HAP-1 (cell line): ENCODE data around the gene ATP1A4.

Source experiments
- DNase-seq, 2 experiments: peaks; one replicate each; pipeline ENCODE4 v3.0.0-alpha.2; 2016 to 2020; ENCODE audit warnings: low spot score in 2 of 2
- H3K27me3 ChIP-seq: fragments of 250-450 bp; sonication (Bioruptor Pico); 2 replicates; pipeline ENCODE4 v1.5.1; 2020; ENCODE audit warnings: low read depth, mild to moderate bottlenecking, moderate library complexity
- H3K36me3 ChIP-seq: fragments of 250-450 bp; sonication (Bioruptor Pico); replicated peaks from 2 replicates; pipeline ENCODE4 v1.5.1; 2020; ENCODE audit warnings: mild to moderate bottlenecking
- H3K4me1 ChIP-seq: fragments of 250-450 bp; sonication (Bioruptor Pico); 2 replicates; pipeline ENCODE4 v1.5.1; 2020; ENCODE audit warnings: mild to moderate bottlenecking
- H3K4me3 ChIP-seq: fragments of 250-450 bp; sonication (Bioruptor Pico); 2 replicates; pipeline ENCODE4 v1.5.1; 2020; ENCODE audit warnings: mild to moderate bottlenecking, moderate library complexity
- H3K9me3 ChIP-seq: fragments of 250-450 bp; sonication (Bioruptor Pico); 2 replicates; pipeline ENCODE4 v1.5.1; 2020; ENCODE audit warnings: mild to moderate bottlenecking, moderate library complexity
- in situ Hi-C: fragments of 300-500 bp; cut with MboI; formaldehyde crosslinking; loops from 3 replicates; pipeline ENCODE4 v1.14.3; 2020; ENCODE audit warnings: low sequenced_read_pairs, inconsistent platforms, mixed read lengths

Gene ATP1A4

GRCh38 chr1:160200786-160201185 is 49.4 kb downstream of the ATP1A4 start:
- Histone ChIP-seq H3K4me3 (no peak overlapping the region), H3K27me3 (no peaks in the 10 kb centered on the region), H3K9me3 (no peaks in the 10 kb centered on the region), H3K36me3 (no peaks in the 10 kb centered on the region), H3K4me1 (no peaks in the 10 kb centered on the region)
- DNase-seq = no peak
- in situ Hi-C loops = no loop called here

GRCh38 chr1:160204526-160205241 is 53.3 kb downstream of the ATP1A4 start:
- H3K4me3 ChIP-seq = peak overlapping the region; percentile 93

GRCh38 chr1:160205242-160206035 is 54.0 kb downstream of the ATP1A4 start, which contains the start of gene PEA15:
TSS of gene PEA15 (plus strand) at chr1:160205384. CDS start at chr1:160211545, 6,161 bp downstream.
- no peaks in the 10 kb centered on the region for H3K27me3 ChIP-seq
- H3K36me3 ChIP-seq = peaks cover 15% of the 10 kb centered on the region
- no peaks in the 10 kb centered on the region for H3K9me3 ChIP-seq
- peak within 1 kb of the TSS; percentile 93 for H3K4me3 ChIP-seq
- H3K4me1 ChIP-seq = peaks cover 6% of the 10 kb centered on the region; the same call in 1 of the 2 replicates
- DNase-seq = peak; percentile 37 to 81
- in situ Hi-C loops = no loop called here

More at GRCh38 chr1:160204526-160205241, 53.3 kb downstream of the ATP1A4 start:
- H3K36me3 ChIP-seq = peaks cover 9% of the 10 kb centered on the region
- no peaks in the 10 kb centered on the region for H3K27me3 ChIP-seq
- H3K4me1 ChIP-seq = peaks cover 6% of the 10 kb centered on the region; the same call in 1 of the 2 replicates
- in situ Hi-C loops = no loop called here
- DNase-seq = no peak
- no peaks in the 10 kb centered on the region for H3K9me3 ChIP-seq

- Histone ChIP-seq H3K36me3 (peaks cover 20% of the 10 kb centered on the region), H3K27me3 (no peaks in the 10 kb centered on the region), H3K9me3 (no peaks in the 10 kb centered on the region), H3K4me1 (peaks cover 6% of the 10 kb centered on the region; the same call in 1 of the 2 replicates), H3K4me3 (peak overlapping the region; percentile 93)
- in situ Hi-C loops = no loop called here
- DNase-seq = peak in 1 of 2 experiments; percentile 43
Observed at GRCh38 chr1:160206036-160206389, 54.6 kb downstream of the ATP1A4 start.

GRCh38 chr1:160206421-160207117 is 55.2 kb downstream of the ATP1A4 start:
- H3K36me3 ChIP-seq = peaks cover 25% of the 10 kb centered on the region
- no peak for DNase-seq
- in situ Hi-C loops = no loop called here
- H3K4me3 ChIP-seq = peak overlapping the region; percentile 93
- no peaks in the 10 kb centered on the region for H3K9me3 ChIP-seq
- H3K27me3 ChIP-seq = no peaks in the 10 kb centered on the region
- H3K4me1 ChIP-seq = peaks cover 6% of the 10 kb centered on the region; the same call in 1 of the 2 replicates

- Histone ChIP-seq H3K9me3 (no peaks in the 10 kb centered on the region), H3K4me3 (no peak overlapping the region), H3K4me1 (peaks cover 6% of the 10 kb centered on the region; the same call in 1 of the 2 replicates), H3K36me3 (peaks cover 31% of the 10 kb centered on the region), H3K27me3 (no peaks in the 10 kb centered on the region)
- in situ Hi-C loops = no loop called here
- DNase-seq = no peak
Observed at GRCh38 chr1:160207118-160207650, 55.8 kb downstream of the ATP1A4 start.

- Histone ChIP-seq H3K27me3 (no peaks in the 10 kb centered on the region), H3K36me3 (peaks cover 39% of the 10 kb centered on the region), H3K9me3 (no peaks in the 10 kb centered on the region), H3K4me3 (no peak overlapping the region), H3K4me1 (peaks cover 6% of the 10 kb centered on the region; the same call in 1 of the 2 replicates)
- DNase-seq = no peak
- in situ Hi-C loops = no loop called here
Observed at GRCh38 chr1:160207771-160208556, 56.6 kb downstream of the ATP1A4 start.

- peaks cover 44% of the 10 kb centered on the region for H3K36me3 ChIP-seq
- H3K4me3 ChIP-seq = no peak overlapping the region
- H3K9me3 ChIP-seq = no peaks in the 10 kb centered on the region
- no peaks in the 10 kb centered on the region for H3K27me3 ChIP-seq
- peaks cover 6% of the 10 kb centered on the region; the same call in 1 of the 2 replicates for H3K4me1 ChIP-seq
- in situ Hi-C loops = no loop called here
- DNase-seq = no peak
Observed at GRCh38 chr1:160208557-160209320, 57.3 kb downstream of the ATP1A4 start.

GRCh38 chr1:160209321-160210046 is 58.1 kb downstream of the ATP1A4 start:
- no peaks in the 10 kb centered on the region for H3K27me3 ChIP-seq
- no peak overlapping the region for H3K4me3 ChIP-seq
- in situ Hi-C loops = no loop called here
- no peak for DNase-seq
- H3K36me3 ChIP-seq = peaks cover 51% of the 10 kb centered on the region
- no peaks in the 10 kb centered on the region for H3K9me3 ChIP-seq
- peaks cover 6% of the 10 kb centered on the region; the same call in 1 of the 2 replicates for H3K4me1 ChIP-seq

- Histone ChIP-seq H3K4me3 (no peak overlapping the region), H3K9me3 (no peaks in the 10 kb centered on the region), H3K4me1 (peaks cover 6% of the 10 kb centered on the region; the same call in 1 of the 2 replicates), H3K27me3 (no peaks in the 10 kb centered on the region), H3K36me3 (peaks cover 62% of the 10 kb centered on the region)
- no peak for DNase-seq
- in situ Hi-C loops = no loop called here
Observed at GRCh38 chr1:160210561-160210960, 59.2 kb downstream of the ATP1A4 start.

- Histone ChIP-seq H3K36me3 (peaks cover 66% of the 10 kb centered on the region), H3K4me1 (peaks cover 4% of the 10 kb centered on the region; the same call in 1 of the 2 replicates), H3K9me3 (no peaks in the 10 kb centered on the region), H3K4me3 (no peak overlapping the region), H3K27me3 (no peaks in the 10 kb centered on the region)
- in situ Hi-C loops = no loop called here
- DNase-seq = no peak
Observed at GRCh38 chr1:160211046-160211790, 59.8 kb downstream of the ATP1A4 start.
